KMS-11 (cell line): Measurements from ENCODE around the gene TSC22D1.

ENCODE experiments used
- H2AFZ ChIP-seq: fragments of 200-600 bp; sonication (generic); 2 replicates; pipeline ENCODE4 v1.6.1; 2016; ENCODE audit warnings: antibody characterized with exemption, mixed run types, low read depth
- H3K27ac ChIP-seq: fragments of 200-600 bp; sonication (generic); 2 replicates; pipeline ENCODE4 v1.6.1; 2016; ENCODE audit warnings: mild to moderate bottlenecking, mixed run types
- H3K27me3 ChIP-seq: fragments of 200-600 bp; sonication (generic); 2 replicates; pipeline ENCODE4 v1.6.1; 2017; ENCODE audit warnings: mild to moderate bottlenecking, low read depth, mixed run types, moderate library complexity; ENCODE audit not compliant: insufficient read depth
- H3K36me3 ChIP-seq: fragments of 200-600 bp; sonication (generic); 2 replicates; pipeline ENCODE4 v1.6.1; 2017; ENCODE audit warnings: mild to moderate bottlenecking, mixed run types; ENCODE audit not compliant: insufficient read depth
- H3K4me1 ChIP-seq: fragments of 200-600 bp; sonication (generic); 2 replicates; pipeline ENCODE4 v1.6.1; 2016; ENCODE audit warnings: mild to moderate bottlenecking, low read depth, mixed run types; ENCODE audit not compliant: poor library complexity, severe bottlenecking
- H3K4me2 ChIP-seq: fragments of 200-600 bp; sonication (generic); 2 replicates; pipeline ENCODE4 v1.7.0; 2016; ENCODE audit warnings: mild to moderate bottlenecking, mixed run types
- H3K4me3 ChIP-seq: fragments of 200-600 bp; sonication (generic); IDR thresholded peaks from 2 replicates; pipeline ENCODE4 v1.6.1; 2017; ENCODE audit warnings: low read depth, low read length, mixed read lengths; ENCODE audit not compliant: insufficient read depth
- H3K79me2 ChIP-seq: fragments of 200-600 bp; sonication (generic); 2 replicates; pipeline ENCODE4 v1.6.1; 2016; ENCODE audit warnings: low read depth, mixed run types; ENCODE audit not compliant: insufficient read depth
- H3K9ac ChIP-seq: fragments of 200-600 bp; sonication (generic); 2 replicates; pipeline ENCODE4 v1.6.1; 2016; ENCODE audit warnings: mild to moderate bottlenecking, mixed run types
- H4K20me1 ChIP-seq: fragments of 200-600 bp; sonication (generic); 2 replicates; pipeline ENCODE4 v1.6.1; 2016; ENCODE audit warnings: mild to moderate bottlenecking, mixed run types; ENCODE audit not compliant: insufficient read depth
- TF ChIP-seq, protein P1 (sequence below): fragments of 200-600 bp; sonication (generic); conservative IDR thresholded peaks from 2 replicates; pipeline ENCODE4 v1.6.1; 2017; ENCODE audit warnings: low read depth, mild to moderate bottlenecking, antibody characterized with exemption, low read length, moderate library complexity, mixed read lengths

The TSC22D1 gene

DNA sequence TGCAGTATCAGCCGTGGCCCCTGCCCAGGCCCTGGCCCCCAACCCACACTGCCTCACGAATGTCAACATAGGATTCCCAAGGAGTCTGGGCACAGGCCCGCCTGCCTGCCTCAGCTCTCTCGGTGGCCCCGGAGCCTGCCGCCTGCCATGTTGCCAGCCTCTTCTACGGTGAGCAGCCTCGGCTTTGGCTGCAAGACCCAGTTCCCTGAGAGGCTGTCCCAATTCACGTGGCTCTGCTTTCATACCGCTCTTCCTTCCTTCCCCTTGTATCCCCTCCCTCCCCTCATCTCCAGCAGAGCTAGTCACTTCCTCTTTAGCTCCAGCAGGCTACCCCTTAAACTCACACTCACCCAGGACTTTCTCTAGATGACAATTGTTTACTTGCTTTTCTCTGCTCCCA, 159.8 kb downstream of the TSC22D1 start:
- Histone ChIP-seq H3K36me3 (no peaks in the 10 kb centered on the region), H2AFZ (no peak overlapping the region), H3K4me2 (no peak overlapping the region), H3K4me1 (no peaks in the 10 kb centered on the region), H3K79me2 (no peaks in the 10 kb centered on the region), H3K4me3 (no peak overlapping the region), H3K27me3 (no peaks in the 10 kb centered on the region), H4K20me1 (no peaks in the 10 kb centered on the region), H3K27ac (no peak overlapping the region), H3K9ac (no peak overlapping the region)
- TF ChIP-seq, protein P1, sequence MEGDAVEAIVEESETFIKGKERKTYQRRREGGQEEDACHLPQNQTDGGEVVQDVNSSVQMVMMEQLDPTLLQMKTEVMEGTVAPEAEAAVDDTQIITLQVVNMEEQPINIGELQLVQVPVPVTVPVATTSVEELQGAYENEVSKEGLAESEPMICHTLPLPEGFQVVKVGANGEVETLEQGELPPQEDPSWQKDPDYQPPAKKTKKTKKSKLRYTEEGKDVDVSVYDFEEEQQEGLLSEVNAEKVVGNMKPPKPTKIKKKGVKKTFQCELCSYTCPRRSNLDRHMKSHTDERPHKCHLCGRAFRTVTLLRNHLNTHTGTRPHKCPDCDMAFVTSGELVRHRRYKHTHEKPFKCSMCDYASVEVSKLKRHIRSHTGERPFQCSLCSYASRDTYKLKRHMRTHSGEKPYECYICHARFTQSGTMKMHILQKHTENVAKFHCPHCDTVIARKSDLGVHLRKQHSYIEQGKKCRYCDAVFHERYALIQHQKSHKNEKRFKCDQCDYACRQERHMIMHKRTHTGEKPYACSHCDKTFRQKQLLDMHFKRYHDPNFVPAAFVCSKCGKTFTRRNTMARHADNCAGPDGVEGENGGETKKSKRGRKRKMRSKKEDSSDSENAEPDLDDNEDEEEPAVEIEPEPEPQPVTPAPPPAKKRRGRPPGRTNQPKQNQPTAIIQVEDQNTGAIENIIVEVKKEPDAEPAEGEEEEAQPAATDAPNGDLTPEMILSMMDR, result no peak

DNA sequence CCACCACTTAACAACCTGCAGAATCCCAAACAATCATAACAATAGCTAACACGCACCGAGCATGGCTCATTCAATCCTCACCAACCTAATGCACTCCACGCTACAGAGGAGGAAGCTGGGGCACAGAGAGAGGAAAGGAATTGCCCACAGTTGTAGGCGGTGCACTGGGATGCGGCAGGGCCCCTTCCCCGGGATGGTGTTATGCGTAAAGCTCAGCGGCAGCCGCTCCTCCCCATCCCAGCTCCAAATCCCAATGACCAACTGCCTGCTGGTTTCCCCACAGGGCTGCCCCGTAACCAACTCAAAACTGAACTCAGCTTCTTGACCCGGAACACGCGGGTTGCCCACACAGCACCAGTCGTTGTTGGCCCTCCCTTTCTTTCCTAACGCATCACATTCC, 160.3 kb downstream of the TSC22D1 start:
- Histone ChIP-seq H3K79me2 (no peaks in the 10 kb centered on the region), H3K4me1 (no peaks in the 10 kb centered on the region), H4K20me1 (no peaks in the 10 kb centered on the region), H3K36me3 (no peaks in the 10 kb centered on the region), H3K27me3 (no peaks in the 10 kb centered on the region), H3K27ac (no peak overlapping the region), H3K9ac (no peak overlapping the region), H2AFZ (no peak overlapping the region), H3K4me3 (no peak overlapping the region), H3K4me2 (no peak overlapping the region)
- TF ChIP-seq, protein P1, result no peak

DNA sequence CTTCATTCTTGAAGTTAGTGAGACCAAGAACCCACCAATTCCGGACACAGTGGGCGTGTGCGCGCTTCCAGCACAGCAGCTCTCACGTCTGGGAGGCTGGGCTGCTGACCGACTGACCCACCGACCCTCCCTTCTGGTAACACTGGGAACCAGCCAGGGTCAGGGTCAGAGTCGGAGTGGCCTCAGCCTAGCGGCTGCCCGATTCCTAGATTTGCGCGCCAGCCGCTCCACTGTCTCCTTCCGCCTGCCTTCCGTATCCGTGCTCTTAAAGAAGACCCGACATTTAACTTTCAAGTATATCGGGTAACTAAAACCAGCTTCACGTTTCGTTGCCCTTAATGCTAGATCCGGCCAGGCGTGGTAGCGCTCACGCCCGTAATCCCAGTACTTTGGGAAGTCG, 161.4 kb downstream of the TSC22D1 start:
- H2AFZ ChIP-seq, result no peak overlapping the region
- no peak overlapping the region for H3K4me2 ChIP-seq
- H3K4me1 ChIP-seq, result no peaks in the 10 kb centered on the region
- H3K27me3 ChIP-seq, result no peaks in the 10 kb centered on the region
- H3K36me3 ChIP-seq, result no peaks in the 10 kb centered on the region
- H3K4me3 ChIP-seq, result no peak overlapping the region
- no peak overlapping the region for H3K9ac ChIP-seq
- no peak overlapping the region for H3K27ac ChIP-seq
- no peaks in the 10 kb centered on the region for H4K20me1 ChIP-seq
- H3K79me2 ChIP-seq, result no peaks in the 10 kb centered on the region
- TF ChIP-seq, protein P1, result no peak

DNA sequence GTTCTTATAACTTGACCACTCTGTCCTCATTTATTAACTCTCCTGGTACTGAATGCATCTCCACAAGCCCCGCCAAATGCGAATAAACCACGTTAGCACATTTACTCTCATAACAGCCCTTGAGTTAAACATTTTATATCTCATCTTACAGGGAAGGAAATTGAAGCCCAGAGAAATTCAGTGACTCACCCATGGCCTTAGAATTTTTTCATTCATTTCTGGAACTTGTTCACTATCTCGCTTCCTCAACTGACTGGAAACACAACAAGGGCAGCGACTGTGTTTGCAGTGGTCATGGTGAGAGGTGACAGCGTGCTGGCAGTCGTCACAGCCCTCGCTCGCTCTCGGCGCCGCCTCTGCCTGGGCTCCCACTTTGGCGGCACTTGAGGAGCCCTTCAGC, 163.0 kb downstream of the TSC22D1 start:
- no peak overlapping the region for H2AFZ ChIP-seq
- TF ChIP-seq, protein P1, result no peak
- H3K4me2 ChIP-seq, result no peak overlapping the region
- no peaks in the 10 kb centered on the region for H3K79me2 ChIP-seq
- no peak overlapping the region for H3K27ac ChIP-seq
- no peak overlapping the region for H3K4me3 ChIP-seq
- H4K20me1 ChIP-seq, result no peaks in the 10 kb centered on the region
- no peak overlapping the region for H3K9ac ChIP-seq
- H3K4me1 ChIP-seq, result no peaks in the 10 kb centered on the region
- no peaks in the 10 kb centered on the region for H3K27me3 ChIP-seq
- no peaks in the 10 kb centered on the region for H3K36me3 ChIP-seq
